Astrocyte (in vitro differentiated cells and primary cell): ENCODE measurements around the gene RPS14.

Experiments used
- CTCF ChIP-seq: IDR thresholded peaks from 2 replicates; pipeline ENCODE4 v1.5.1; 2011; ENCODE audit warnings: low read depth, mild to moderate bottlenecking, inconsistent platforms, low read length, moderate library complexity; ENCODE audit not compliant: insufficient read depth
- EZH2 ChIP-seq: IDR thresholded peaks from 2 replicates; pipeline ENCODE4 v1.6.1; 2012; ENCODE audit warnings: mild to moderate bottlenecking, low read length, inconsistent platforms; ENCODE audit not compliant: insufficient read depth

- TF ChIP-seq CTCF (no peak), EZH2 (no peak)
Measured at GRCh38 chr5:150454492-150455229, 5.1 kb upstream of the RPS14 start.
